Thymus (tissue), 11 donors: Measurements from ENCODE around the gene IKZF2. TPM values are rescaled to one million over a fixed set of nuclear protein-coding genes. Genes with fewer than 3 reads are reported as not detected.
A peak's percentile ranks its signal among the peaks of the same experiment; 100 is the strongest.

Source experiments
- DNase-seq, 9 donors: peaks; one replicate each; pipeline ENCODE4 v3.0.0-alpha.2; 2013; ENCODE audit warnings: low spot score in 9 of 9, low read depth in 6 of 9, missing footprints in 1 of 9
- H3K27ac ChIP-seq, 2 donors: one replicate each; pipeline ENCODE4 v1.5.1; 2013; ENCODE audit warnings: control low read depth in 1 of 2, low read depth in 1 of 2, low read length in 1 of 2, mild to moderate bottlenecking in 1 of 2, moderate library complexity in 1 of 2
- H3K27me3 ChIP-seq, 2 donors: one replicate each; pipeline ENCODE4 v1.5.1; 2013; ENCODE audit warnings: low read length in 1 of 2; ENCODE audit not compliant: control insufficient read depth in 2 of 2, insufficient read depth in 1 of 2
- H3K36me3 ChIP-seq, 2 donors: one replicate each; pipeline ENCODE4 v1.5.1; 2013; ENCODE audit warnings: low read length in 1 of 2, mild to moderate bottlenecking in 1 of 2, moderate library complexity in 1 of 2; ENCODE audit not compliant: control insufficient read depth in 2 of 2, insufficient read depth in 2 of 2
- H3K4me1 ChIP-seq, 2 donors: one replicate each; pipeline ENCODE4 v1.5.1; 2013; ENCODE audit warnings: low read length in 2 of 2; ENCODE audit not compliant: control insufficient read depth in 2 of 2, insufficient read depth in 2 of 2
- H3K4me3 ChIP-seq, 2 donors: one replicate each; pipeline ENCODE4 v1.5.1; 2013; ENCODE audit warnings: low read length in 2 of 2, control low read depth in 1 of 2, mild to moderate bottlenecking in 1 of 2
- H3K9me3 ChIP-seq, 2 donors: one replicate each; pipeline ENCODE4 v1.5.1; 2013; ENCODE audit warnings: low read length in 1 of 2, mild to moderate bottlenecking in 1 of 2; ENCODE audit not compliant: control insufficient read depth in 2 of 2, insufficient read depth in 1 of 2
- WGBS: extraction: QIAGEN DNeasy Blood & Tissue Kit; methylation state at CpG from one replicate; pipeline ENCODE4 v1.1.7; 2013; 5-methylcytosine and 5-hydroxymethylcytosine counted together
- polyA plus RNA-seq: library from polyadenylated mRNA; stranded (reverse); fragments of 200-250 nt; gene quantifications from one replicate; pipeline ENCODE4 v1.2.3, GENCODE V29; 2013
- total RNA-seq: library from RNA; stranded (reverse); fragments of 120-200 nt; gene quantifications from one replicate; pipeline ENCODE4 v1.2.4, GENCODE V29; 2013
- donor health status: healthy.

Gene IKZF2
- total and polyA plus RNA-seq, 2 donors: 19.2 to 158 TPM

DNA sequence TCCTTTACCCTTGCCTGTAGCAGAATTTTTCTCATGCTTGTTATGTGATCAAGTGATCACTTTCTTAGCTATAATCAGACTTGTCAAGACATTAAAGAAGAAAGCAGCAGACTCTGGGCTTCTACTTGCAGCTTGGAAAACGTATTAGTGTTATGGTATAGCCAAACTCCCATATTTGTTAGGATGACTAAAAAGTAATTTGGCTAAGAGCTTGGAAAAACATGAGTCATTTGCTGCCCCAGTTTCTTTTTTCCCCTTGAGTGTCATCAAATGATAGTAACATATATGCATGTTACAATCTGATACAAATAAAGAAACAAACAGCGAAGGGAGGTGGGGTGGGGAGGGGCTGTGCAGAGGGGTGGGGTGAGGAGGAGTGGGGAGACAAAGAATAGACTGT, 155.5 kb downstream of the IKZF2 start:
- H3K36me3 ChIP-seq: peaks cover 0 to 39% of the 10 kb centered on the region in 2 donors
- 95% methylated on average over 2 of the region's 2 CpGs for WGBS
- no peak overlapping the region for H3K4me3 ChIP-seq
- no peak for DNase-seq
- no peaks in the 10 kb centered on the region for H3K4me1 ChIP-seq
- H3K27me3 ChIP-seq: no peaks in the 10 kb centered on the region
- no peaks in the 10 kb centered on the region for H3K9me3 ChIP-seq
- no peak overlapping the region for H3K27ac ChIP-seq

DNA sequence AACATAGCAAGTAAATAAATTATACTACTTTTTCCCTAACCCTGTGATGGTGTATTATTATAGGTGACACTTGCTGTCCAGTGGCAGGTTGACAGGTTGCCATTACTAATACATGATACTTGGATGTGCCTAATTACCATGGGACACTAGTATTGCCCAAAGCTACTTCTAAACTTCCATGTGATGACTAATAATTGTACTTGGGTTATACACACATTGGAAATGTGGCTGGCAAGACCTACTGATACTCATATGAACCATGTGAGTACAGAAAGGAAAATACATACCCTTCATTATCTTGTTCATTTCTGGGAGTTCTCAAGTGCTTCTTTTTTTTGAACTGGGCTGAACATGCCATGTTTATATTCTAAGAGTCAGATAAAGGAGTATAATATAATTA, 156.4 kb downstream of the IKZF2 start:
- Histone ChIP-seq H3K27ac (no peak overlapping the region), H3K27me3 (no peaks in the 10 kb centered on the region), H3K9me3 (no peaks in the 10 kb centered on the region), H3K4me3 (no peak overlapping the region), H3K36me3 (peaks cover 0 to 43% of the 10 kb centered on the region in 2 donors), H3K4me1 (no peaks in the 10 kb centered on the region)
- DNase-seq: no peak

DNA sequence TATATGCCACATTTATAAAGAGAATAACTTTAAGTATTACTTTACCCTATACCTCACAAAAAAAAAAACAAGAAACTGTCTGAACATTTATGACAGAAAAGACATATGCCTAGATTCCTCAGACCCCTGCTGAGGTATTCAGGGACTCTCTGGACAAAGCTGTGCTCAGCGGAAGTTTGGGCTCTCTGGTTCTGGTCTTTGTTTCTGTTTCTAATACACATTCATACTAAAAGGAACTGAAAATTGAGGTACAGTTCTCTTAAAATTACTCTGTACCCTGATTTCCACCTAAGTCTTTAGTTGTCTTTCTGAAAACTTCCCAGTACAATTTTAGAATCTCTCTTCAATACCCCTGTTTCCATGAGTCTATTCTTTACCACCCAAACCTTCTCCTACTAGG, 160.3 kb downstream of the IKZF2 start:
- H3K27me3 ChIP-seq: no peaks in the 10 kb centered on the region

DNA sequence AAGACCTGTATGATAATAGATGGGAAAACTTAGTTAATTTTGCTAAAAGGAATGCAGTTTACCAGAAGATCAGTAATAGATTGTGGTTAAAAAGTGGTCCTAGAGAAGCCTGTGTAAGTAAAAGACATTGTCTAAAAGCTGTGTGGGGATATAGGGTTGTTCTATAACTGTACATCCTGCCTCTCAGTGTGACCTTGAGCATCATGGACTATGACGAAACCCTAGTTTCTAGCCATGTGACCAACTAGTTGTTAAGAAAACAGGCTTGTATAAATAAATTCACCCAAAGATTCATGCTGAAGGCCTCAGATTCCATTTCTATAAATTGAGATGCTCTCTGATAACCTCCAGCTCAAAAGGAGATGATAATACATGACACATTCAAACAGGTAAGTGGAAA, 160.7 kb downstream of the IKZF2 start:
- Histone ChIP-seq H3K9me3 (no peaks in the 10 kb centered on the region), H3K4me1 (no peaks in the 10 kb centered on the region), H3K4me3 (no peak overlapping the region), H3K27me3 (no peaks in the 10 kb centered on the region), H3K36me3 (peaks cover 0 to 62% of the 10 kb centered on the region in 2 donors), H3K27ac (no peak overlapping the region)
- DNase-seq: no peak
- 100% methylated on average over 1 of the region's 1 CpG for WGBS

More for the DNA sequence above, 160.3 kb downstream of the IKZF2 start:
- no peak for DNase-seq
- no peaks in the 10 kb centered on the region for H3K9me3 ChIP-seq
- WGBS: 100% methylated on average over 1 of the region's 1 CpG
- H3K4me3 ChIP-seq: no peak overlapping the region
- no peaks in the 10 kb centered on the region for H3K4me1 ChIP-seq
- peaks cover 0 to 57% of the 10 kb centered on the region in 2 donors for H3K36me3 ChIP-seq
- no peak overlapping the region for H3K27ac ChIP-seq

DNA sequence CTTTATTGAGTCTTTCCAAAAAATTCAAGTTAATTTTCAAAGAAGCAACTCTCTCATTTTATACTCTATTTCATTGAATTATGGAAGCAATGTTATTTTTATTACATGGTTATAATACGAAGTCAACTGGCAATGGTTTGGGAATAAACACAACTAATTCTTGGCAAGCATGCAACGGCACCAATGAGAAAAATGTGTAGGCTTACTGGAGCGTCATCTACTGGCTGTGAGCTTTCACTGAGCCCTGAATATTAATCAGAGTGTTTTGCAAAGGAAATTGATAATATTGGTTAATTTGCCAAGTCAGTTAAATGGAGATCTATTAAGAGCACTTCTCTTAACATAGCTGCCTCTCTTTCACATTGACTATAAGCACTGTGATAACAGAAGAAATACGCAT, 163.9 kb downstream of the IKZF2 start:
- H3K4me3 ChIP-seq: no peak overlapping the region
- no peak for DNase-seq
- no peaks in the 10 kb centered on the region for H3K9me3 ChIP-seq
- 98% methylated on average over 4 of the region's 4 CpGs for WGBS
- no peaks in the 10 kb centered on the region for H3K4me1 ChIP-seq
- peaks cover 3 to 60% of the 10 kb centered on the region in 2 donors for H3K36me3 ChIP-seq
- H3K27ac ChIP-seq: no peak overlapping the region
- no peaks in the 10 kb centered on the region for H3K27me3 ChIP-seq

DNA sequence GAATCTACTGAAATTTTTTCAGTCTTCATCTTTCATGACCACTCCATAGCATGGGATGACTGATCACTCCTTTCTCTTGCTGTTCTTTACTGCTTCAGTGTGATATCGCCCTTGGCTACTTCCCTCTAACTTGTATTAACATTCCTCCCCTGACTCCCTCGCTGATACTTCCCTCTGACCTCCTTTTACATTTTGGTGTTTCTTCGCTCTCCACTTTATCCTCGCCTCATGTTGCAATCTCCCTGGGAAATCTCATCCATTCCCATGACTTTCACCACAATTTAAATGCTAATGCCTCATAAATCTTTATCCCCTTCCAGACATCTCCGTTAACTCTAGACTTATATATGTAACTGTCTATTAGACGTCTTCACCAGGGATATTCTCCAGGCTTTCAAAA, 167.3 kb downstream of the IKZF2 start:
- no peaks in the 10 kb centered on the region for H3K9me3 ChIP-seq
- WGBS: 98% methylated on average over 6 of the region's 6 CpGs
- H3K27ac ChIP-seq: no peak overlapping the region
- H3K27me3 ChIP-seq: no peaks in the 10 kb centered on the region
- H3K36me3 ChIP-seq: peaks cover 3 to 49% of the 10 kb centered on the region in 2 donors
- no peak overlapping the region for H3K4me3 ChIP-seq
- H3K4me1 ChIP-seq: peaks cover 5 to 9% of the 10 kb centered on the region in 2 donors
- DNase-seq: no peak

DNA sequence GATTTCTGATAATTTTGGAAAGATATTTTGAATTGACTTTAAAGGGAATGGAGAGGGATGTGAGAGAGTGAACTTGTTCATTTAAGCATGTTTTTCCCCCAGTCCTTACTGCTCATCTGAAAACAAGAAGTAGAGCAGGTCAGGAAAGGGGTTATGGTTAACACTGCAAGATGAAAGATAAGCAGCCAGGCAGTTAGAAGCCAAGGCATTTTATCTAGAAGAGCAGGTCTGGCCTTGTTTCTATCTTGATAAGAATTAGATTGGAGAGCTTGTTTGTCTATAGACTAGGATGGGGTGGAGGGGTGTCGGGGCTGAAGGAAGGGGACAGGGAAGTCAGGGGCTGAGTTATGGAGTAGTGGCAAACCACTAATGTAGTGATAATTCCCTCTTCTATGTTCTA, 171.6 kb downstream of the IKZF2 start:
- peaks cover 5 to 11% of the 10 kb centered on the region in 2 donors for H3K4me1 ChIP-seq
- no peaks in the 10 kb centered on the region for H3K9me3 ChIP-seq
- peaks cover under 1 to 29% of the 10 kb centered on the region in 2 donors for H3K36me3 ChIP-seq
- DNase-seq: peak in 5 of 9 donors; percentile 48 to 77 (median 52)
- WGBS: 10% methylated on average over 1 of the region's 1 CpG
- no peak overlapping the region for H3K4me3 ChIP-seq
- H3K27me3 ChIP-seq: no peaks in the 10 kb centered on the region
- peak overlapping the region; percentile 64 to 70 for H3K27ac ChIP-seq

DNA sequence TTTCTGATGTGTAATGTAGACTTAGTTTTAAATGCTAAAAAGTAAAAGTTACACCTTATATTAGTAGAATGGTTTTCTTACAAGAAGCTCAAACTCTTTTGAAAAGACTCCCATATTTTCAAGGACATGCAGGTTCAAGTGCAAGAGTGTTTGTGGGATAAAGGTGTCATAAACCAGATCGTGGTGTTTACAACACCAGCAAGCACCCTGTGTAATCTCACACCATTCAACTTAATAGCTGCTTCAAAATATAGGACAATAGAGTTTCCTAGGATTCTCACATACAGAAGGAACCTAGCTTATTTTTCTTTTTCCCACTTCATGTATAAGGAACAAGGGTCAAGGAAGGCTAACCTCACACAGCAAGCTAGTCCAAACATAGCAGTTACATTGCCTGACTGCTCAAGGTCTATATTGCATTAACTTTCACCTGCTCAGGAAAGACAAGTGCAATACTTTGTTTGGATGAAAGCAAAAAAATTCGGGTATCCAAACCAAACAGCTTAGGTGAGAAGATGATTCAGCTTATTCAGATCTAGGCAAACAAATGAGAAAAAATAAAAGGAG, 172.3 kb downstream of the IKZF2 start:
- Histone ChIP-seq H3K9me3 (no peaks in the 10 kb centered on the region), H3K27me3 (no peaks in the 10 kb centered on the region), H3K4me1 (peaks cover 5 to 11% of the 10 kb centered on the region in 2 donors), H3K36me3 (peaks cover 0 to 28% of the 10 kb centered on the region in 2 donors), H3K27ac (peak overlapping the region in 1 of 2 donors; percentile 70), H3K4me3 (no peak overlapping the region)
- WGBS: 27% methylated on average over 2 of the region's 2 CpGs
- DNase-seq: no peak

DNA sequence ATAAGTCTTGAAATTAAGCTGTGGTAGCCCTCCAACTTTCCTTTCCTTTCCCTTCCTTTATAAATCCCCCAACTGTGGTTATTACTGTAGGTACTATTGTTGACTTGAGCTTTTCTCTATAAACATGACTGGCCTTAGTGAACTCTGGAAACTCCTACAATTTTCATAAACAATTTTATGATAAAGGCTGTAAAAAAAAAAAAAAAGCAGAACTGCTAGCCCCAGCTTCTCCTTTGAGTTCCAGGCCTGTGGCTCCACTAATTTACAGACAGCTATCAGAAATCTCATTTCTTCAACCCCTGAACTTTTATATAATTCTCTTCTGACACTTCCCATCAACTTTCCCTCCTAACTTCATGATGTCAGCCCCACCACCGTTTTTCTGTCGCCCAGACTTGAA, 174.3 kb downstream of the IKZF2 start:
- Histone ChIP-seq H3K4me3 (no peak overlapping the region), H3K9me3 (no peaks in the 10 kb centered on the region), H3K27ac (no peak overlapping the region), H3K4me1 (peaks cover 5 to 11% of the 10 kb centered on the region in 2 donors), H3K27me3 (no peaks in the 10 kb centered on the region), H3K36me3 (peaks cover 5 to 40% of the 10 kb centered on the region in 2 donors)
- WGBS: 61% methylated on average over 2 of the region's 2 CpGs
- DNase-seq: no peak
